Tongue (tissue), 2 donors: ENCODE results near the gene LRRC57. TPM values are rescaled to one million over a fixed set of nuclear protein-coding genes. Genes with fewer than 3 reads are reported as not detected.
"Not testable (repeated sequence)": the region's sequence is repeated elsewhere in the genome, so short reads cannot be mapped to it uniquely, and the experiment has no call there.

Source experiments
- DNase-seq: peaks from one replicate; pipeline ENCODE4 v3.0.0-alpha.2; 2015
- total RNA-seq: library from RNA; depleted of rRNA; stranded (reverse); fragments of >200 nt; gene quantifications from one replicate; pipeline ENCODE4 v1.2.3, GENCODE V29; 2014

The LRRC57 gene
- 29.1 TPM for total RNA-seq

DNA sequence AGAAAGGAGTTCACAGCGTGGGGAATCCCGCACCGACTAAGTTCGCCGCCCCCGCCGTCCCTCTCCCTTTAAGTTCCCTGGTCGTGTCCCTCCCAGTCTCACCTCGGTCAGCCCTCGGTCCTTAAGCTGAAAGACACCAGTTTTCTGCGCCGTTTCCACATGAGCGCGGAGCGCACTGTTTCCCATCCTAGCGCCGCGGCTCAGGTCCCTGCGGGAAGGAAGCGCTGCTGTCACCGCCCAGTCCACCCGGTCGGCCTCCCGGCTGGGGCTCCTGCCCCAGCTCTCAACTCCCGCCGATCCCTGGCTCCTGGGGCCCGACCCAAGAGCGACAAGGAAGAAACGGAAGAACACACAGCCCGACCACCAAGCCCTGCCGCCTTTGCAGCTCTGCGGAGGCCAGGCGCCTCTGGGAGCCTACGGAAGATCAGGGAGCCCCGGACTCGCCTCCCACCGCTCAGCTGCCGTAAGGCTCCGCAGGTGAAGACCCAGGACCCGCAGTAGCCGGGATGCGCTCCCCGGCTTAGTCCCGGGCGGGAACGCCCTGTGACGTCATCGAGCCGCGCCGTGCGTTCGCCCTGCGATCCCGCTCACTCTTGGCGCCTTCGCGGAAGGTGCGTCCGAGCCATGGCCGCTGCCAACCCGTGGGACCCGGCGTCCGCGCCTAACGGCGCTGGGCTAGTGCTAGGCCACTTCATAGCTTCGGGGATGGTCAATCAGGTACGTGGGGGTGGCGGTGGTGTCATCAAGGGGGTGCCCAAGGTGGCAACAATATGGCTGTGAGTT is at the start of gene LRRC57, which contains the start of gene HAUS2:
LRRC57 (minus strand) TSS at position 545 of the 783 bp plus-strand sequence; CDS start at position 186, 359 bp downstream.
HAUS2 (plus strand) TSS at position 590 of the 783 bp plus-strand sequence; CDS start at position 625, 35 bp downstream.
- DNase-seq = peak; percentile 95

DNA sequence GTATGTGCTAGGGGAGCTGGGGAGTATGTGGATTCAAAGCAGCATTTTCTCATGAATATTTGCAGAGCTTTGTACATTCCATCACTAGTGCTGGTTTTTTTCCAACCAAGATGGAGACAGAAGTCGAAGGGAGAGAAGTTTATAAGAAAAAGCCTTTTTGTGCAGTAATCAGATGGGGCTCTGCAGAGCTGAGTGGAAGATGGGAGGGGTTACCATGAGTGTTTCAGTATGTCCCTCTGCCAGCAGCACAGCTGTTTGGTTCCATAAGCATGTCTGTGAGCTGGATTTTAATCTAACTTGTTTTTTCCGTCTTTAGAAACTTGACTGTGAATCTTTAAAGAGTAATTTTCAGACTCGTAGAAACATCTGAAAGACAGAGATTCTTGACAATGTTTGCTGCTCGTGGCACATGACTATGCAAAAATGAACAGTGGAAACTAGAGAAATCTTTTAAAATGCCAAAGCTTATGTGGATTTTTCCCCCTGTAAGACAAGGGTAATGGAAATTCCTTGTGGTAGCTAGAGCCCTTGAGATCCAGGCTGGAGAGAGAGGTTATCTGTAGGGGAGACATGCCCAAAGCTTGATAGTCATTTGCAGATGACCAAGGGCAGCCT is 47.1 kb upstream of the LRRC57 start:
- DNase-seq = peak; percentile 93

DNA sequence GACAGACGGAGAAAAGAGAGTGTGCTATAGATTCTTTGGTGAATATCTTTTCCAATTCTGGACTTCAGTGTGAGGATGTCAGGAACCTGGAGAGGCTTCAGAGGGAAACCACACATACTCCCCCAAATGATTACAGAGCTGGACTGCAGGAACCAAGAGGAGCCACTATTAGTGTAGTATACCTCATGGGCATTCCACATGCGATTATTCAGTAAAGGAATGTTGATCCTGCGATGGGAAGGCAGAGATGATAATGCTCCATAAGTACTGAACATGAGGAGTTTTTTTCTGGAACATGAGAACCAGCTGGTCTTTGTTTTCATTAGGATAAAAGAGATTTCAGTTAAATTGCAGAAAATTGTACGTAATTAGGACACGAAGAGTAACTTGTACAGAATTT is 45.5 kb upstream of the LRRC57 start:
- DNase-seq = no peak

DNA sequence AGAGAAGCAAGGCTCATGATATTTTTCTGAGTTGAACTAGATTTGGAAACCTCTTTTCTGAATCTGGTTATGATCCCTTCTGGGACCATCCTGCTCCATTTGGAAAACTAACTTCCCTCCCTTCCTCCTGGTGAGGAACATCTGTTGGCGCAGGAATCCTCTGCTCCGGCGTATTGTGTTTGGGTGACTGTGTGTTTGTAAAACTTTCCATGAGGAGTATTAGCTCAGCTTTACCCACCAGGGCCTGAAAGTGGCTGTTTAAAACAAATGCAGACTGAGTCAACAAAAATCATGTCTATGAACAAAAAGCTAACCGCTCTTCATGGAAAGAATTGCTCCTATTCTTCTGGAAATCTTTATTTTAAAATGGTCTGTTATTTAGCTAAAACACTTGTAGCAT is 44.5 kb upstream of the LRRC57 start:
- DNase-seq = peak; percentile 79

DNA sequence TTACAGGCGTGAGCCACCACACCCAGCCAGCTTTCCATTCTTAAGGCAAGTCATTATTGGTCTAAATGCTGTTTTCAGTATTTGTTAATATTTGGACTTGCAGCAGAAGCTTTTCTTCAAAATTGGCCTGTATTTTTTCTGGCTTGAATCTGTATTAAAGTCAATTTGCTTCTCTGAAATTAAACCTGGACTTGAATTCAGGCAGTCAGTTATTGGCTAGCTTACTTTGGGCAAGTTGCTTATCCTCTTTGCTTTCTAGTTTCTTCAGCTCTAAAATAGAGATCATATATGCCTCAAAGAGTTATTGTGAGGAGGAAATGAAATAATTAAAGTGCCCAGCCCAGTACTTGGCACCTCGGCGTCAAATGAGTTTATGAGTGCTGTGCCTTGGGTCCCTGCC is 44.1 kb upstream of the LRRC57 start:
- DNase-seq = no peak

DNA sequence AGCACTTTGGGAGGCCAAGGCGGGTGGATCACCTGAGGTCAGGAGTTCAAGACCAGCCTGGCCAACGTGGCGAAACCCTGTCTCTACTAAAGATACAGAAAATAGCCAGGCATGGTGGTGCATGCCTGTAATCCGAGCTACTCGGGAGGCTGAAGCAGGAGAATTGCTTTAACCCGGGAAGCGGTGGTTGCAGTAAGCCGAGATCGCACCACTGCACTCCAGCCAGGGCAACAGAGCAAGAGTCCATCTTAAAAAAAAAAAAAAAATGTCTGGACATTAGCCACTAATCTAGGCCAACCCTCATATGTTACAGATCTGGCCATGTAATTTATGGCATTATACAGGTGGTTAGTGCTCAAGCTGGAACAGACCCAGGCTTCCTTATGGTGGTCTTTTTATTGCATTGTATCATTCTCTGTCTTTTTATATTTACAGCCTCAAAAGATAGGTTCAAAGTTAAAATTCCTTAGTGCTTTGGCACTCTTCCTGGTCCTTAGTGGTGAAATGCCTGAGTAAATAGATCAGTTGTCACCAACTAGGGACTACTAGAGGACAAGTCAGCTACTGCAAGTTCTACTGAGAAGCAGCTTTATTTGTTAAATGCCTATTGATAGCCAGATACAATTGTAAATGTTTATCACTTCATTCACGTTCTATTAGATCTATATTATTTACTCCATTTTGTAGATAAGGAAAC is 42.8 kb upstream of the LRRC57 start:
- DNase-seq = no peak

DNA sequence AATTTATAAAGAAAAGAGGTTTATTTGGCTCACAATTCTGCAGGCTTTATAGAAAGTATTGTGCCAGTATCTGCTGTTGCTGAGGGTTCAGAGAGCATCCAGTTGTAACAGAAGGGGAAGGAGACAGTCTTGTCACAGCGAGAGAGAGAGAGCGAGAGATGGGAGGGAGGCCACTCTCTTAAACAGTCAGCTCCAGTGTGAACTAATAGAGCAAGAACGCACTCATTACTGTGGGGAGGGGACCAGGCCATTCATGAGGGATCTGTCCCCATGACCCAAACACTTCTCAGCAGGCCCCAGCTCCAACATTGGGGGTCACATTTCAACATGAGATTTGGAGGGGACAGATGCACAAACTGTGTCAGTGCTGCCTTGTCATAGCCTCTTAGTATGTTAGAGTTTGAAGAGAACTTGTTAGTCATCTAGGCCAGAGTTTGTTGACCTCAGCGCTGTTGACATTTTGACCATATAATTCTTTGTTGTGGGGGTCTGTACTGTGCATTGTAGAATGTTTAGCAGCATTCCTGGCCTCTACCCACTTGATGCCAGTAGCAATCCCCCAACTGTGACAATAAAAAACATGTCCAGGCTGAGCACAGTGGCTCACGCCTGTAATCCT is 42.1 kb upstream of the LRRC57 start:
- DNase-seq = no peak

DNA sequence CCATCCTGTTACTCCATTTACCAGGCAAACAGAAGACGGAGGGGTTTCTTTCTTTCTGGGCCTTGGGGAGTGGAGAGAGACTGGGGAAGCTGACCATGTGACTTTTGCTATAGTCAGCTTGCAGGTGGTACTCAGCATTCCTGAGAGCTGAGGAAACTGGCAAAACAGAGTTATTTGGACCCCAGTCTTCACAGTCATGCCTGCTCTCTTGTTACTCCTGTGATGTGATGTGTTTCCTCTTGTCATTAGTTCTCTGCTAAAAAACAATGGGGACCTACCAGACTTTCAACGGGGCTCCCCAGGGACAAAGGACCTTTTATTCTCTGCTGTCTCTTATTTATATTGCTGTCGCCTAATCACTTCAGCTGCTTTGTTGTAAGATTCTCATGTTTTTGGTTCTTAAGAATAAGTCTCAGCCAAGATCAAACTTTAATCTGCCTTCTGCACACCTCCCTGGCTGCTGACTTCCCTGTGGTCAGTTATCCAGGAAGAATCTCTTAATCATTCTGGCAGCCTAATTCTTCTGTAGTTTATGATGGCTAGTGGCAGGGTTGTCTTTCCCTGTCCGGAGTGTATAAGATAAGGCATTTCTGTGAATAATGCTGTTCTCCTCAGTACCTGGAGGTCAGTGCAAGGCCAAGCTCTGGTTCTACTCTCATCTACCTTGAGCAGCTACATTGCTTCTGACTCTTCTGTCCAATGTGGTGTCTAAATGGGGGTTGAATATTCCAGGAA is 35.6 kb upstream of the LRRC57 start:
- DNase-seq = no peak

DNA sequence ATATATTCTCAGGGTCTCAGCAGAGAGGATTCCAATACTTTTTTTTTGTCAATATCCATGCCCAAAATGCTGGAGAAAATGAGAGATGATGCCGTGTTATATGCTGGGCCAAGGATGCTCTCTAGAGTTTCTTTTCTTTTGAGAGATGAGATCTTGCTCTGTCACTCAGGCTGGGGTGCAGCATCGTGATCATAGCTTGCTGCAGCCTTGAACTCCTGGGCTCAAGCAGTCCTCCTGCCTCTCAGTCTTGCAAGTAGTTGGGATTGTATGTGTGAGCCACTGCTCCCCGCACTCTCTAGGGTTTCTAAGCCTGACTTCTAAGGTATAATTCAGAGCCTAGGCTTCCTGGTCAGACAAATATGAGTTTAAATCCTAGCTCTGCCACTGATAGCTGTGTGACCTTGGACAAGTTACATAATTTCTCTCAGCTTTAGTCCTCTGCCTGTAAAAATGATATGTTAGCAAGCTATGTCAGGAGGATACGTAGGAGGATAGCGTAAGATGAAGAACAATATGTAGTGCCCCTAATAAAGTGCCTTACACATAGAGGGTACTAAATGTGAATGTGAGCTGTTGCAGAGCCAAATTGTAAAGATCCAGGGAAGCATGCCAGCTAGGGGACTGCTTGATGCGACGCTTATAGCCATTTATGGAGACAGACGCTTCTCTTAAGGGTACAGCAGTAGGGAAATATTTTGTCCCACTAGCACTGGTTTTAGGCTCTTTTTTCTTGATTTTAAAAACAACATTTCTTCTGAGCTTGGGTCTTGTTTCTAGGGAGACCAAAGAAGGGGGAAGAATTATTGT is 34.2 kb upstream of the LRRC57 start:
- peak; percentile 35 for DNase-seq

DNA sequence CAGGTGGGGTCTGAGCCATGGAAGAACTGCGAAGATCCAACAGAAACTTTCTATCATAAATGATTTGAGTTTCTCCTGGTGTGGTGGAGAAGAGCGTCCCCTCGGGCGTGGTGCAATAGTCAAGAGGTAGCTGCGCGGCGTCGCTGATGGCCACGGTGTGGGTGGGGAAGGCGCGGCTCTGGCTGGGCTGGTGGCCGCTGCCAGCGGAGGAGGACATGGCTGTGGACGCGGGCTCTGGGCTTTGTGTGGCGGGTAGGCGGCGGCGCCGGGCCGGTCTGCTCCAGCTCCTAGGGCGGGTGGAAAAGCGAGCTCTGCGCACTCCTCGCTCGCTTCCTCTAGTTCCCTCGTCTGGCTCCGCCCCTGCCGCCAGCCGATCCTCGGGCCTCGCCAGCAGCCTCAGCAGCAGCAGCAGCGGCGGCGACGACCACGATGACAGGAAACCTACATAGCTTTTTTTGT is 32.7 kb upstream of the LRRC57 start:
- peak; percentile 92 for DNase-seq

DNA sequence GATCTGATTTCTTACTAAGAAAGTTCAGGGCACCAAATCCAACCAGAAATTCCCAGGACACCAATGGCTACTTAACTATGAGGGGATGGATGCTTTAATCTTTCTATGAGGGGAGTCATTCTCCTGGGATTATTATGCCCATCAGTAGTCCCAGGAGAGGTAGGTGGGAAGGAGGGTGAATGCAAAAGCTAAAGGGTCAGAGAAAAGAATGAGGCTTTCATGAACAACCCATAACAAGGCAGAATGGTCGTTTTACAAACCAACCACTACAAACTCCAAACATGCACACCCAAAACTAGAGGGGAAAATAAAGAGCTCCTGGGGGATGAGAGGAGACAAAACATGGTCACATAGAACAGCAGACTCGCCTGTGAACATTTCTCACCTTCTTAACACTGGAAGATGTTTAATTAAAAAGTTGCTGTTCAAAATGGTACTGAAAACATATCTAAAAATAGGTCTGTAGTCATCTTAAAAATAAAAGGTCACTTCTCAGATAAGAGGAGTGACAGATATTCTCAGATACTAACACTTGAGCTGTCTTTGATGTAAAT is 30.5 kb upstream of the LRRC57 start:
- no peak for DNase-seq

DNA sequence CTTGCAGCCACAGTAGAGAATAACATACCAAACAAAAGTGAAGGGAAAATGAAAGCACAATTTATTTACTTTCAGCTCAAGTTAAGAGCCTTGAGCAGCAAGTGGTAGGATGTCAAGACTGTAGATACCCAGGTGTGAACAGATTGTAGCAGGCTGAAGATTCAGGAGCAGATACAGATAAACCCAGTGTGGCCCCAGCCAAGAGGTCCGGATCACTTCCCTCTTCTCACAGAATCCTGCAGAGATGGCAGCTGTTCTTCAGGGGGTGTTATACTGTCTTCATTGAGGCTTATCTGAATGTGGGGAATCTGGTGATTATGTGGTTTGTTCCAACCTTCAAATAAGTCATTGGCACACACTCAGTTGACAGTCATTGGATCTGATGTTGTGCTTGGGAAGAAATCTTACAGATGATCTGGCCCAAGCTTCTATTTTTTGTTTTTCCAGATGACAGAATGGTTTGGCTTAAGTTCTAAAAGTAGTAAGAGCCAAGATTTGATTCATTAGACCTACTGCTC is 29.0 kb upstream of the LRRC57 start:
- peak; percentile 74 for DNase-seq

DNA sequence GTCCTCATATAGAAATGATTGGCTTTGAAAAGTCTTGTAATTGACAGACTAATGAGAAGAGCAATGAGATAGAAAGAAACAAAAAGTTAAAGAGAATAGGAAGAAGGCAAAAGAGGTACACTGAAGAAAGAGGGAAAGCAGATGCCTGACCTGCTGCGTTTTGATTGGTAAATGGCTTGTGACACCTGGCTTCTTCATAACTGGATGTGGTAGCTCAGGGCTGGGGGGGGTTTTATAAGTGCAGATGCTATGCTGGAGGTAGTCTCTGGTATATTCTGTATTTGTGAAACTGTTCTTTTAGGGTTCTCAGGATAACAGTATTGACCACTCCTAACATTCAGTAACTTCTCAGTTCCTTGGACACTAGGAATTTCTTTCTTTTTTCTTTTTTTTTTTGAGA is 28.2 kb upstream of the LRRC57 start:
- no peak for DNase-seq

DNA sequence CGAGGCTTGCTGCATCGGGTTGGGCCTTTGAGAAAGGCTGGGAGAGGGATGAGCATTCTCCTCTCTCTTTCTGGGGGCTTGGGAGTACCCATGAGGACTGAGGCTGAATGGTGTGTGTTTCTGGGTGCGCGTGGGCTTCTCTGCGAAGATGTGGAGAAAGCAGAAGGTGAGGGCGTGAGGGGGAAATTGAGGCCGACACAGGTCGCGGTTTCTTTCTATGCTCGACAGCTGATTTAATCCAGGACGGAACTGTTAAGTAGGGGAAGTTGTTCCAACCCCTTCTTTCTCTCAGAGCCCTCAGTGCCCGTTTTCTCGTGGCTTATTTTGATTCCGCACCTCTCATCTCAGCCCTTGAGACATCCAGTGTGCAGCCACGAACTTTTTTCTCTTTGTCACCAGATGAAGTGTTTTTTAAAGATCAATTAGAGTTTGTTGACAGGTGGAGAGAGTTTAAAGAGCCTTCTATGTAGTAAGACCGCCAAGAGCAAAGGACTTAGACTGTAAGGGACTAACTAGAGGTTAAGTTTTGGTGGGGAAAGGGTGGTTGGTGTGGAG is 27.5 kb upstream of the LRRC57 start:
- no peak for DNase-seq

DNA sequence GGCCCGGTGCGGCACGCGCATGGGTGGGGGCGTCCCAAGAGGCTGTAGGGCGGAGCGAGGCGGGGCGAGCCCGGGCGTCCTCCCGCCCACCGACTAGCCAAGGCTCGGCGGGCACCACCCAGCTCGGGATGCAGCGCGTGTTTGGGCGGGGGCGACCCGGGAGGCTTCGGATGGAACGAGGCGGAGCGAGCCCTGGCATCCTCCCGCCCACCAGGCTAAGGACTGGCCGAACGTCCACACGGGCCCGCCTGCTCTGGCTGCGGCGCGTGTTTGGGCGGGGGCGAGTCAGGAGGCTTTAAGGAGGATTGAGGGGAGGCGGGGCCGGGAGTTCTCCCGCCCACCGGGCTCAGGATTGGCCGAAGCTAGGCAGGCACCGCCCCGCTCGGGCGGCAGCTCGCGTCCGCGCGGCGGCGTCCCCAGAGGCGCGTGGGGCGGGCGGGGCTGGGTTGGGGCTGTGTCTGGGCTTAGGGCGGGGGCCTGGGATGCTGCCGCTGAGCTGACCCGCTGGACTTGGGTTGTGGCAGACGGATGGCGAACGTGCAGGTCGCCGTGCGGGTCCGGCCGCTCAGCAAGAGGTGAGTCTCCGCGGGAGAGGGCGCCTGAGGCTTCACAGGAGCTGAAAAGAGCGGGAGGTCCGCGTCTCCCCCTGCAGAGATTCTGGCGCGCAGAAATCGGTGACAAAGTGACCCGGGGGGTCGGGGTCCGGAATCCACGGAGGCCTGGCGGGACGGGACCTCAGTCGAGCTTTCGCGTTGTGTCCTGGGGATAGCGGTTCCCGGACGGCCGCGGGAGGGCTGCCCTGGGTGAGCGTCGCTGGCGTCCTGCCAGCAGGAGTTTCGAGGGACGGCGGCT is 26.8 kb upstream of the LRRC57 start, which contains the start of gene STARD9:
STARD9 (plus strand) TSS at position 419 of the 852 bp plus-strand sequence; CDS start at position 529, 110 bp downstream.
- peak; percentile 99 for DNase-seq

DNA sequence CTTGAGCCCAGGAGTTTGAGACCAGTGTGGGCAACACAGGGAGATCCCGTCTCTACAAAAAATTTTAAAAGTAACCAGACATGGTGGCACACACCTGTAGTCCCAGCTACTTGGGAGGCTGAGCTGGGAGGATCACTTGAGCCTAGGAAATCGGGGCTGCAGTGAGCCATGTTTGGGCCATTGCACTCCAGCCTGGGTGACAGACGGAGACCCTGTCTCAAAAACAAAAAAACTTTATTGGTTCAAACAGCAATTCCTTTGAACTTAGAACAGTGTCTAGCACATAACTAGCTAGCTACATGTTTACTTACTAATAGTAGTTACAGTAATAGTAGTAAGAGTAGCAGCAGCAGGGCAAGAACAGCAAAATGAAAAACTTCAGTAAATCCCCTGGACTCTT is 10.1 kb upstream of the LRRC57 start:
- DNase-seq = no peak

DNA sequence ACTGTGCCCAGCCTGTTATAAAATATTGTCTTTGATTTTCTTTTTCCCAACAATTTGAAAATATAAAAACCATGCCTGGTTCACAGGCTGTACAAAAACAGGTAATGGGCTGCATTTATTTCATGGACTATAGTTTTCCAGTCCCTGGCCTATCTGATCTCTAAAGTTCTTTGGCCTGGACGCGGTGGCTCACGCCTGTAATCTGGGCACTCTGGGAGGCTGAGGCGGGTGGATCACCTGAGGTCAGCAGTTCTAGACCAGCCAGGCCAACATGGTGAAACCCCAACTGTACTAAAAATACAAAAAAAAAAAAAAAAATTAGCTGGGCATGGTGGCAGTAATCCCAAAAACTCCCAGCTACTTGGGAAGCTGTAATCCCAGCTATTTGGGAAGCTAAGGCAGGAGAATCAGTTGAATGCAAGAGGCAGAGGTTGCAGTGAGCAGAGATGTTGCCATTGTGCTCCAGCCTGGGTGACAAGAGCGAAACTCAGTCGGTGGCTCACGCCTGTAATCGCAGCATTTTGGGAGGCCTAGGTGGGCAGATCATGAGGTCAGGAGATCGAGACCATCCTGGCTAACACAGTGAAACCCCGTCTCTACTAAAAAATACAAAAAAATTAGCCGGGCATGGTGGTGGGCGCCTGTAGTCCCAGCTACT is 8.1 kb upstream of the LRRC57 start:
- not testable (repeated sequence) for DNase-seq

DNA sequence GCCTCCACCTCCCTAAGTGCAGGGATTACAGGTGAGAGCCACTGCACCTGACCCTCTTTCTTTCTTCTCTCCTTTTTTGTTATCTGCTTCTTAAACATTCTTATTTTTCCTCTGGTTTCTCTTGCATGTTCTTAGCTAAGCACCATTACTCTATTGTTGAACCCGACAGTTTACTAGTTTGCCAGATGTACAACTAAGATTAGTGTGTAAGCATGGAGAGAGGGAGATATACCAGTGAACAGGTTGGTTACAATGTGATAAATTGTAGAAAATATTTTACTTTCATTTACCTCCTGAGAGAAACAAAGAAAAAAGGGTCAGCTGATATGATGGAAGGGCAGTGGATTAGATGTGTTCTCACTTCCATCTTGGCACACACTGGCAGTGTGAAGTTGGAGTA is 5.0 kb upstream of the LRRC57 start:
- no peak for DNase-seq
